Stimulated activated CD8-positive, alpha-beta memory T cell treated with anti-CD3 and anti-CD28 coated beads, Interleukin-7, amount 100 ng/mL, for 4 hours (primary cell): ENCODE results near the gene TYRP1.

Experiments
- DNase-seq, 2 donors: peaks; one replicate each; pipeline ENCODE4 v3.0.0-alpha.2; 2020; ENCODE audit warnings: low read depth in 2 of 2

TYRP1 gene

GRCh38 chr9:12696931-12697622 is 3.9 kb downstream of the TYRP1 start:
- DNase-seq: no peak

- no peak for DNase-seq
Observed at GRCh38 chr9:12697719-12698118, 4.5 kb downstream of the TYRP1 start.

- no peak for DNase-seq
Observed at GRCh38 chr9:12698266-12698665, 5.1 kb downstream of the TYRP1 start.

- DNase-seq: no peak
Observed at GRCh38 chr9:12698986-12699385, 5.8 kb downstream of the TYRP1 start.

- no peak for DNase-seq
Observed at GRCh38 chr9:12699529-12699928, 6.3 kb downstream of the TYRP1 start.

GRCh38 chr9:12701126-12701525 is 7.9 kb downstream of the TYRP1 start:
- no peak for DNase-seq

- DNase-seq: no peak
Observed at GRCh38 chr9:12702160-12702758, 9.1 kb downstream of the TYRP1 start.

GRCh38 chr9:12703996-12704395 is 10.8 kb downstream of the TYRP1 start:
- no peak for DNase-seq

GRCh38 chr9:12705738-12706391 is 12.7 kb downstream of the TYRP1 start:
- DNase-seq: no peak

GRCh38 chr9:12708562-12709298 is 15.5 kb downstream of the TYRP1 start:
- no peak for DNase-seq

GRCh38 chr9:12712532-12712931 is 19.3 kb downstream of the TYRP1 start:
- no peak for DNase-seq

- DNase-seq: no peak
Observed at GRCh38 chr9:12715268-12715667, 22.1 kb downstream of the TYRP1 start.

- DNase-seq: no peak
Observed at GRCh38 chr9:12716823-12717600, 23.8 kb downstream of the TYRP1 start.

GRCh38 chr9:12717907-12718306 is 24.7 kb downstream of the TYRP1 start:
- no peak for DNase-seq

- no peak for DNase-seq
Observed at GRCh38 chr9:12718482-12719026, 25.4 kb downstream of the TYRP1 start.

GRCh38 chr9:12719431-12719830 is 26.2 kb downstream of the TYRP1 start:
- no peak for DNase-seq

GRCh38 chr9:12720551-12720950 is 27.4 kb downstream of the TYRP1 start:
- no peak for DNase-seq

GRCh38 chr9:12722131-12722530 is 28.9 kb downstream of the TYRP1 start:
- DNase-seq: no peak

GRCh38 chr9:12723409-12724028 is 30.3 kb downstream of the TYRP1 start:
- DNase-seq: no peak

GRCh38 chr9:12726795-12727194 is 33.6 kb downstream of the TYRP1 start:
- DNase-seq: no peak

GRCh38 chr9:12730198-12730597 is 37.0 kb downstream of the TYRP1 start:
- no peak for DNase-seq
